Colonic mucosa (tissue), 4 donors: ENCODE results near the gene GRIA4. TPM values are rescaled to one million over a fixed set of nuclear protein-coding genes. Genes with fewer than 3 reads are reported as not detected.

Experiments used
- DNase-seq: peaks from one replicate; pipeline ENCODE4 v3.0.0-alpha.2; 2020
- H3K27ac ChIP-seq: fragments of 200-600 bp; one replicate; pipeline ENCODE4 v1.8.0; 2021
- H3K27me3 ChIP-seq: fragments of 200-600 bp; one replicate; pipeline ENCODE4 v1.8.0; 2021
- H3K36me3 ChIP-seq: fragments of 200-600 bp; one replicate; pipeline ENCODE4 v1.8.0; 2021
- H3K4me1 ChIP-seq: fragments of 200-600 bp; one replicate; pipeline ENCODE4 v1.8.0; 2021; ENCODE audit warnings: mild to moderate bottlenecking
- H3K4me3 ChIP-seq: fragments of 200-600 bp; one replicate; pipeline ENCODE4 v1.8.0; 2021
- H3K9ac ChIP-seq, 2 donors: one replicate each; pipeline ENCODE4 v1.7.0; 2013; ENCODE audit warnings: control low read depth in 2 of 2, low read depth in 2 of 2, low read length in 2 of 2
- H3K9me3 ChIP-seq: fragments of 200-600 bp; one replicate; pipeline ENCODE4 v1.8.0; 2021
- intact Hi-C: fragments of 100-400 bp; cut with DNase I; formaldehyde crosslinking; loops from one replicate; pipeline ENCODE4 v1.14.1; 2022
- total RNA-seq, 2 donors: library from RNA; stranded (reverse); fragmentation: NEBNext Ultra II Directional in 1 of 2; extraction: Animal tissue kit (Norgen Biotek cat#: 25700) in 1 of 2; gene quantifications; one replicate each; pipeline ENCODE4 v1.2.1, GENCODE V29; 2021
- TF ChIP-seq, protein P1 (sequence below): fragments of 200-600 bp; IDR thresholded peaks from one replicate; pipeline ENCODE4 v1.8.0; 2022; ENCODE audit warnings: antibody characterized with exemption, mild to moderate bottlenecking
- donor health status: healthy.
- donor health status: DM: no; HTN: no; CAD: no.
- donor health status: DM: no; HTN: no; CAD: no.

Gene GRIA4
- total RNA-seq, 2 donors from 2014 or later = 0.67 to 0.69 TPM

DNA sequence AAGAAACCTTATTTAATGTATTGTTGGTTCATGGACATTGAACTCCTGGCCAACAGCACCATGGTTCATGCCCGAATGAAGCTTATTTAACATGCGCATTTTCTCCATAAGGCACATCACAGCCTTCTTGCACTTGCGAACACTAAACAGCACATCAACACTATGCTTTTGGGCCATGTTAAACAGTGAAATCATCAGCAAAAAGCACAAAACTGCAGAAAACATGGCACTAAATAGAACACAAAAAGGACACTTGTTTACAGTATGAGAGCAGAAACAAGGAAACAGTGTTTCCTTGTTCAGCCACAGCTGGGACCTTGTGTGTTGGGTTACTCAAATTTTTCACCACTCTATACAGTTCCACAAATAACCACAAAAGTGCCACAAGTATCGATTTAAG, 289.9 kb downstream of the GRIA4 start:
- no peaks in the 10 kb centered on the region for H3K27me3 ChIP-seq
- no peak overlapping the region for H3K9ac ChIP-seq
- H3K36me3 ChIP-seq = no peaks in the 10 kb centered on the region
- TF ChIP-seq, protein P1, sequence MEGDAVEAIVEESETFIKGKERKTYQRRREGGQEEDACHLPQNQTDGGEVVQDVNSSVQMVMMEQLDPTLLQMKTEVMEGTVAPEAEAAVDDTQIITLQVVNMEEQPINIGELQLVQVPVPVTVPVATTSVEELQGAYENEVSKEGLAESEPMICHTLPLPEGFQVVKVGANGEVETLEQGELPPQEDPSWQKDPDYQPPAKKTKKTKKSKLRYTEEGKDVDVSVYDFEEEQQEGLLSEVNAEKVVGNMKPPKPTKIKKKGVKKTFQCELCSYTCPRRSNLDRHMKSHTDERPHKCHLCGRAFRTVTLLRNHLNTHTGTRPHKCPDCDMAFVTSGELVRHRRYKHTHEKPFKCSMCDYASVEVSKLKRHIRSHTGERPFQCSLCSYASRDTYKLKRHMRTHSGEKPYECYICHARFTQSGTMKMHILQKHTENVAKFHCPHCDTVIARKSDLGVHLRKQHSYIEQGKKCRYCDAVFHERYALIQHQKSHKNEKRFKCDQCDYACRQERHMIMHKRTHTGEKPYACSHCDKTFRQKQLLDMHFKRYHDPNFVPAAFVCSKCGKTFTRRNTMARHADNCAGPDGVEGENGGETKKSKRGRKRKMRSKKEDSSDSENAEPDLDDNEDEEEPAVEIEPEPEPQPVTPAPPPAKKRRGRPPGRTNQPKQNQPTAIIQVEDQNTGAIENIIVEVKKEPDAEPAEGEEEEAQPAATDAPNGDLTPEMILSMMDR = no peak
- no peak for DNase-seq
- H3K4me3 ChIP-seq = no peak overlapping the region
- no peaks in the 10 kb centered on the region for H3K9me3 ChIP-seq
- intact Hi-C loops = no loop called here
- no peaks in the 10 kb centered on the region for H3K4me1 ChIP-seq
- no peak overlapping the region for H3K27ac ChIP-seq

DNA sequence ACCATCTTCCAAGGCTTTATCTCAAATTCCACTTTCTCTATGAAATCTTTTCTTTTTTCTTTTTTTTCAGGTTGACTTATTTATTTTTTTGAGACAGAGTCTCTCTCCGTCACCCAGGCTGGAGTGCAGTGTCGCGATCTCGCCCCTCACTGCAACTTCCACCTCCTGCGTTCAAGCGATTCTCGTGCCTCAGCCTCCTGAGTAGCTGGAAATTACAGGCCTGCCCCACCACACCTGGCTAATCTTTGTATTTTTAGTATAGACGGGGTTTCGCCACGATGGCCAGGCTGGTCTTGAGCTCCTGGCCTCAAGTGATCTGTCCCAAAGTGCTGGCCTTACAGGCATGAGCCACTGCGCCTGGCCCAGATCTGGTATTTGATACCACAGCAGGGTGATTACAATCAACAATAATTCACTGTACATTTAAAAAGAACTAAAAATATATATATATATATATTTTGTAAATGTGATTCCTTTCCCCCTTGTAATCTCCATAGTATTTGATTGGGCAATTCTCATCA, 290.7 kb downstream of the GRIA4 start:
- H3K9ac ChIP-seq = no peak overlapping the region
- DNase-seq = no peak
- no peak overlapping the region for H3K4me3 ChIP-seq
- intact Hi-C loops = no loop called here
- no peaks in the 10 kb centered on the region for H3K36me3 ChIP-seq
- H3K27ac ChIP-seq = no peak overlapping the region
- TF ChIP-seq, protein P1 = no peak
- H3K9me3 ChIP-seq = no peaks in the 10 kb centered on the region
- H3K27me3 ChIP-seq = no peaks in the 10 kb centered on the region
- H3K4me1 ChIP-seq = no peaks in the 10 kb centered on the region

DNA sequence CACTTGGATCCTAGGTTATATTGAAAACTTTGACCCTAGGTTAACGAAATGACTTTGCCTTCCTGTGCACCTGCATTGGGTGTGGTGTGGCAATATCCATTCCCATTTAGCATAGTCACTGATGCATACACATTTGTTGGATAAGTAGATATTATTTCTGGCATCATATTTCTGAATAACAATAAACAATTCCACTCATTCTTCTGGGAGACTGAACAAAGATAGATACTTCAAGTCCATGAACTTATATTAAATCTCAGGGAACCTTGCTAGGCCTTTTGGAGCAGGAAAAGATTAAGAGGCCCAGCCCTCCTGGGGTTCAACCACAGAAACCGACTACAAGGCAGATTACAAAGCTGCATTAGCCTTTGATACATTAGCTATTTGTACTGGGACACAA, 293.2 kb downstream of the GRIA4 start:
- Histone ChIP-seq H3K9me3 (no peaks in the 10 kb centered on the region), H3K4me1 (no peaks in the 10 kb centered on the region), H3K36me3 (no peaks in the 10 kb centered on the region), H3K27me3 (no peaks in the 10 kb centered on the region), H3K27ac (no peak overlapping the region), H3K4me3 (no peak overlapping the region), H3K9ac (no peak overlapping the region)
- DNase-seq = no peak
- intact Hi-C loops = no loop called here
- TF ChIP-seq, protein P1 = no peak

DNA sequence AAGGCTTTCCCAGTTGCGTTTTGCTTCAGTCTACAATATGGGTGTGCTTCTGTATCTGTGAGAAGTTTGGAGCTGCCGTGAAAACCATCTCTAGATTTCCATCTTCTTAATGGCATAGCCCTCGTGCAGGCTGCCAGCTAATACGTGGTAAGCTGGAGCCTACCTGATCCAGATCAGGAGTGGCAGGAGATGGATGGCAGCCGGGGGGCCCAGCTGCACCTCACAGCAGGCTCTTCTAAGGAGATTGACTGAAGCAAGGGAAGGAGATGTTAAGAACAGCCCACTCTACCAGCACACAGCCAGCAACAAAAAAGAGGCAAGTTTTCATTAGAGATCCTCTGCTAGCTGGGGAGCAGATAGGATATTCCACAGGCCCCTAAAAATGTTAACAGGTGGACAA, 296.6 kb downstream of the GRIA4 start:
- Histone ChIP-seq H3K27ac (no peak overlapping the region), H3K9ac (no peak overlapping the region), H3K9me3 (no peaks in the 10 kb centered on the region), H3K4me3 (no peak overlapping the region), H3K4me1 (no peaks in the 10 kb centered on the region), H3K36me3 (no peaks in the 10 kb centered on the region), H3K27me3 (no peaks in the 10 kb centered on the region)
- intact Hi-C loops = no loop called here
- TF ChIP-seq, protein P1 = no peak
- DNase-seq = no peak

DNA sequence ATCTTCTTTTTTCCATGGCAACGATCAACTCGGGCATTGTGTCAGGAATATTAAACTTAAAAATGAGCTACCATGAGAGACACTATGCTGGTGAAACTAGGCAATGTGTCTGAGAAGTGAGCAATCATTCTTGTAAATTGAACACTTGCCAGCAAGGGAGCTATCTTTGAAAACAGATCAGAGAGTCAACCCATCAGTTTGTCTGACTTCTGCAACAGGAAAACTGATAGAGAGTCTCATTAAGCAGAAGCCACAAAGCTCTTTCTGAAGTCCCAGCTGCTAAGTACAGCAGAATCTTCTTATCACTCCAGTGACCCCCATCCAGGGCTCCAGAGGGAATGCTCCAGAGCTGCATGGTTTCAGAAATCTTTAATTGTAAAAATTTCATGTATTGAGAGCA, 297.4 kb downstream of the GRIA4 start:
- Histone ChIP-seq H3K36me3 (no peaks in the 10 kb centered on the region), H3K9me3 (no peaks in the 10 kb centered on the region), H3K4me3 (no peak overlapping the region), H3K27ac (no peak overlapping the region), H3K27me3 (no peaks in the 10 kb centered on the region), H3K4me1 (no peaks in the 10 kb centered on the region), H3K9ac (no peak overlapping the region)
- DNase-seq = no peak
- TF ChIP-seq, protein P1 = no peak
- intact Hi-C loops = no loop called here
